ENCODE data around the gene SYF2. TPM values are rescaled to one million over a fixed set of nuclear protein-coding genes. Genes with fewer than 3 reads are reported as not detected.

The SYF2 gene
- total RNA-seq, 1 donor from 2014 or later, result 41.4 TPM

DNA sequence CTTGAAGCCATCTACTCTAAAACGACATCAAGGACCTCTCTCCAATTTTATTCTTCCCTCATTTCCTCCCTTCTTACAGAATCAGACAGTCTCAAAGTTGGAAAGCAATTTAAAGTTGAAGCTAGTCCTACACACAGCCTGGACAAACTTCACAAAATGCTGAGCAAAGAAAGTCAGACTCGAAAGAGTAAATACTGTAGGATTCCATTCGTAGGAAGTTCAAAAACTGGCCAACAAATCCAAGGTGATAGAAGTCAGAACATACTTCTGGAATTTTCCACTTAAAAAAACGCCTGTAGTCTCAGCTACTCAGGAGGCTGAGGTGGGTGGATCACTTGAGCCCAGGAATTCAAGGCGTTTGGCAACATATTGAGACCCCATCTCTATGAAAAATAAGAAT, 19.6 kb downstream of the SYF2 start:
- H3K4me3 Mint-ChIP-seq, result no peak overlapping the region
- no peaks in the 10 kb centered on the region for H3K9me3 Mint-ChIP-seq
- intact Hi-C loops (cut with micrococcal nuclease), result no loop called here
- H3K27me3 Mint-ChIP-seq (ENCODE audit: insufficient read depth), result peaks cover 9% of the 10 kb centered on the region
- H3K4me1 Mint-ChIP-seq (ENCODE audit: low read depth), result peaks cover 4% of the 10 kb centered on the region
- no peak overlapping the region for H3K27ac Mint-ChIP-seq
- H3K36me3 Mint-ChIP-seq (ENCODE audit: low read depth), result no peaks in the 10 kb centered on the region
- DNase-seq (ENCODE audit: low spot score), result no peak

DNA sequence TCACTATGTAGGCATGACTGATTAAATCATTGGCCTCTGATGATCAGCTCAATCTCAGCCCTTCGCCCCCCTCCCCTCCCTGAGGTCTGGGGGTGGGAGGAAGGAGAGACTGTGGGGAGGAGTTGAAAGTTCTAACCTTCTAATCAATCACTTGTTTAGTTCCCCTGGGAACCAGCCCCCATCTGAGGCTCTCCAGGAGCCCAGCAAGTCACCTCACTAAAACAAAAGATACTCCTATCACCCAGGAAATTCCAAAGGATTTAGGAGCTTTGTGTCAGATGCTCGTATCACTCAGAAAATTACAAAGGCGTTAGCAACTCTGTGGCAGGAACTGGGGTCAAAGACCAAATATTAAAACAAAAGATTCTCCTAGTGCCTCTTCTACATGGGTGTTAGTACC, 21.6 kb downstream of the SYF2 start:
- intact Hi-C loops (cut with micrococcal nuclease), result no loop called here
- peaks cover 19% of the 10 kb centered on the region for H3K27me3 Mint-ChIP-seq (ENCODE audit: insufficient read depth)
- H3K4me1 Mint-ChIP-seq (ENCODE audit: low read depth), result no peaks in the 10 kb centered on the region
- DNase-seq (ENCODE audit: low spot score), result no peak
- no peak overlapping the region for H3K27ac Mint-ChIP-seq
- no peaks in the 10 kb centered on the region for H3K36me3 Mint-ChIP-seq (ENCODE audit: low read depth)
- no peaks in the 10 kb centered on the region for H3K9me3 Mint-ChIP-seq
- no peak overlapping the region for H3K4me3 Mint-ChIP-seq

DNA sequence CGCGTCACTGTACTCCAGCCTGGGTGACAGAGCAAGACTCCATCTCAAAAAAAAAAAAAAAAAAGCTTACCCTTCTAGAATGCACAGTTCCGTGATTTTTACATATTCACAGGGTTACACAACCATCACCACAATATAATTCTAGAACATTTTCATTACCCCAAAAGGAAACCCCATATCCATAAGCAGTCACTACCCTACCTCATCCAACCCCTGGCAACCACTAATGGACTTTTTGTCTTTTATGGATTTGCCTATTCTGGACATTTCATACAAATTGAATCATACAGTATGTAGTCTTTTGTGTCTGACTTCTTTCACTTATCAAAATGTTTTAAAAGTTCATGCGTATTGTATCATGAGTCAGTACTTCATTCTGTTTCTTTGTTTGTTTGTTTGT, 22.8 kb downstream of the SYF2 start:
- H3K4me1 Mint-ChIP-seq (ENCODE audit: low read depth), result no peaks in the 10 kb centered on the region
- H3K4me3 Mint-ChIP-seq, result no peak overlapping the region
- no peak for DNase-seq (ENCODE audit: low spot score)
- no peaks in the 10 kb centered on the region for H3K36me3 Mint-ChIP-seq (ENCODE audit: low read depth)
- intact Hi-C loops (cut with micrococcal nuclease), result loop anchor here (5.0 kb wide), 2 partner anchors 282 to 522 kb away; no protein-coding TSS in a partner anchor
- H3K27ac Mint-ChIP-seq, result no peak overlapping the region
- no peaks in the 10 kb centered on the region for H3K9me3 Mint-ChIP-seq
- peaks cover 24% of the 10 kb centered on the region for H3K27me3 Mint-ChIP-seq (ENCODE audit: insufficient read depth)

- Mint-ChIP-seq H3K4me1 (ENCODE audit: low read depth) (no peaks in the 10 kb centered on the region), H3K27ac (no peak overlapping the region), H3K36me3 (ENCODE audit: low read depth) (no peaks in the 10 kb centered on the region), H3K4me3 (no peak overlapping the region), H3K27me3 (ENCODE audit: insufficient read depth) (peaks cover 28% of the 10 kb centered on the region), H3K9me3 (no peaks in the 10 kb centered on the region)
- intact Hi-C loops (cut with micrococcal nuclease), result loop anchor here (5.0 kb wide), 2 partner anchors 281 to 521 kb away; no protein-coding TSS in a partner anchor
- no peak for DNase-seq (ENCODE audit: low spot score)
These were observed 23.6 kb downstream of the SYF2 start for GRCh38 chr1:25208561-25209222.

DNA sequence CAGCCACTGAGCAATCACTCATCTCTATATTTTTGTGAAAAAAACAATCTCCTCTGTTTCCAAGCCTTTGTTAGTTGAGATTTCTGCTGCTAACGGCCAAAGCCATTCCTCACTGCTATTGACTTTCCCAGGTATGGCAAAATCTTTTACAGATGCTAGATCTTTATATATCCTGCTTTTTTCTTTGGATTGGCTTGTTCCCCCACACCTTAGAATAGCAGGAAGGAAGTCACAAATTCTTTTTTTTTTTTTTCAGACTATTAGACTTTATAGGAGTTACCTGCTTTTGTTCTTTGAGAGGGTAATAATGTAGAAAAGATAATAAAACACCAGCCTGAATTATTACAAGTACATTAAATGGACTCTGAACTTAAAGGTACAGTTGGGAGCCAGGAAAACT, 24.2 kb downstream of the SYF2 start:
- Mint-ChIP-seq H3K27me3 (ENCODE audit: insufficient read depth) (peaks cover 28% of the 10 kb centered on the region), H3K4me3 (no peak overlapping the region), H3K9me3 (no peaks in the 10 kb centered on the region), H3K36me3 (ENCODE audit: low read depth) (no peaks in the 10 kb centered on the region), H3K4me1 (ENCODE audit: low read depth) (no peaks in the 10 kb centered on the region), H3K27ac (no peak overlapping the region)
- DNase-seq (ENCODE audit: low spot score), result no peak
- intact Hi-C loops (cut with micrococcal nuclease), result loop anchor here (5.0 kb wide), 2 partner anchors 281 to 521 kb away; no protein-coding TSS in a partner anchor

- intact Hi-C loops (cut with micrococcal nuclease), result loop anchor here (5.0 kb wide), 2 partner anchors 279 to 519 kb away; no protein-coding TSS in a partner anchor
- no peak overlapping the region for H3K4me3 Mint-ChIP-seq
- H3K4me1 Mint-ChIP-seq (ENCODE audit: low read depth), result no peaks in the 10 kb centered on the region
- peaks cover 31% of the 10 kb centered on the region for H3K27me3 Mint-ChIP-seq (ENCODE audit: insufficient read depth)
- H3K9me3 Mint-ChIP-seq, result no peaks in the 10 kb centered on the region
- no peak for DNase-seq (ENCODE audit: low spot score)
- no peaks in the 10 kb centered on the region for H3K36me3 Mint-ChIP-seq (ENCODE audit: low read depth)
- no peak overlapping the region for H3K27ac Mint-ChIP-seq
These were observed 26.1 kb downstream of the SYF2 start for GRCh38 chr1:25206201-25206600.

GRCh38 chr1:25205786-25206185, 26.5 kb downstream of the SYF2 start:
- H3K27me3 Mint-ChIP-seq (ENCODE audit: insufficient read depth), result peaks cover 31% of the 10 kb centered on the region
- intact Hi-C loops (cut with micrococcal nuclease), result loop anchor here (1.0 to 5.0 kb wide), 3 partner anchors 278 to 518 kb away; no protein-coding TSS in a partner anchor
- H3K9me3 Mint-ChIP-seq, result no peaks in the 10 kb centered on the region
- DNase-seq (ENCODE audit: low spot score), result no peak
- H3K4me1 Mint-ChIP-seq (ENCODE audit: low read depth), result no peaks in the 10 kb centered on the region
- H3K27ac Mint-ChIP-seq, result no peak overlapping the region
- H3K4me3 Mint-ChIP-seq, result no peak overlapping the region
- no peaks in the 10 kb centered on the region for H3K36me3 Mint-ChIP-seq (ENCODE audit: low read depth)

DNA sequence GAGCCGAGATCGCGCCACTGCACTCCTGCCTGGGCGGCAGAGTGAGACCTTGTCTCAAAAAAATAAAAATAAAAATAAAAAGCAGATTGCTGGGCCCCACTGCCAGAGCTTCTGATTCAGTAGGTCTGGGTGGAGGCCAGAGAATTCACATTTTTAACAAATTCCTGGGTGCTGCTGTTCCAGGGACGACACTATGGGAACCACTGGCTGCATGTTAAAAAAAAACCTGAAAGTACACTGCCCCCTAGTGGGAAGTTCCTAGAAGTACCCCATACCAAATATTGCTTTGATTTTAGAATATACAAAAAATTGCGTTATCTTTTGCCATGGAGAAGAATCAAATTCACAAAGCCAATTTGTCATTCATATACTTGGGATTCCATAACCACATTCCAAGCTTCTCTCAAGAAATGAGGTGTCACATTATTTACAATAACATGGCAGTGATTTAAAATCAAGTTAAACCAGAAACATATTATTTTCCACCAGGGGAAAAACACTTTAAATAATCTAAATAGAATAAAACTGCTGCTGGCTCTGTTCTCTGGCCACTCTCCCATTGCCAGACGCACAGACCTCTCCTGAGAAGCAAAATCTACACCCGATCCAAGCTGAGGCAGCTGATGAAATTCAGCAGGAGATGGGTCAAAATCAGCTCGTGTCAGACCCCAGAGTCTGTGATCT, 27.4 kb downstream of the SYF2 start:
- Mint-ChIP-seq H3K27me3 (ENCODE audit: insufficient read depth) (peaks cover 26% of the 10 kb centered on the region), H3K9me3 (no peaks in the 10 kb centered on the region), H3K4me1 (ENCODE audit: low read depth) (no peaks in the 10 kb centered on the region), H3K36me3 (ENCODE audit: low read depth) (no peaks in the 10 kb centered on the region), H3K4me3 (no peak overlapping the region), H3K27ac (no peak overlapping the region)
- DNase-seq (ENCODE audit: low spot score), result no peak
- intact Hi-C loops (cut with micrococcal nuclease), result loop anchor here (1.0 to 5.0 kb wide), 4 partner anchors 88 to 518 kb away; no protein-coding TSS in a partner anchor

DNA sequence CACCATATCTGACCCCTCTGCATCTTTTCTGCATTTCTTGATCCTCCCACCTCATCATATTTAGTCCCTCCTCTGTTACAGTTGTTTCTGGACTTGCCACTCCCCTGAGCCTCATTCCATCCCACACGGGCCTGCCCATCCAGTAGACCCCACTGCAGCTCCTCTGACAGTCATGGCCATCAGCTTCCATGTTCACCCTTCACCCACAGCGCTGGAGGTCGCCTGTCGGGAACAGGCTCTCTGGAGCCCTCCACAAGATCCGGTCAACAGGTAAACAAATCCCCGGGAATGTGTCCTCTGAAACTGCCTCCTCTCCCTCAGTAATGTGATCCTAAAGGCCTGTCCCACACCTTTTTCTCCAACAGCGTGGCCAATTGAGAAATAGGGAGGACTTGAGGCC, 31.3 kb downstream of the SYF2 start:
- H3K4me3 Mint-ChIP-seq, result no peak overlapping the region
- H3K9me3 Mint-ChIP-seq, result no peaks in the 10 kb centered on the region
- no peak for DNase-seq (ENCODE audit: low spot score)
- intact Hi-C loops (cut with micrococcal nuclease), result no loop called here
- H3K4me1 Mint-ChIP-seq (ENCODE audit: low read depth), result no peaks in the 10 kb centered on the region
- H3K27ac Mint-ChIP-seq, result no peak overlapping the region
- peaks cover 27% of the 10 kb centered on the region for H3K27me3 Mint-ChIP-seq (ENCODE audit: insufficient read depth)
- H3K36me3 Mint-ChIP-seq (ENCODE audit: low read depth), result no peaks in the 10 kb centered on the region

- no peaks in the 10 kb centered on the region for H3K4me1 Mint-ChIP-seq (ENCODE audit: low read depth)
- H3K27ac Mint-ChIP-seq, result no peak overlapping the region
These were observed 32.3 kb downstream of the SYF2 start for GRCh38 chr1:25199819-25200620.

GRCh38 chr1:25198663-25199252, 33.5 kb downstream of the SYF2 start:
- H3K9me3 Mint-ChIP-seq, result no peaks in the 10 kb centered on the region
- H3K36me3 Mint-ChIP-seq (ENCODE audit: low read depth), result no peaks in the 10 kb centered on the region
- intact Hi-C loops (cut with micrococcal nuclease), result no loop called here
- no peaks in the 10 kb centered on the region for H3K4me1 Mint-ChIP-seq (ENCODE audit: low read depth)
- H3K27me3 Mint-ChIP-seq (ENCODE audit: insufficient read depth), result peaks cover 15% of the 10 kb centered on the region
- no peak overlapping the region for H3K27ac Mint-ChIP-seq
- no peak for DNase-seq (ENCODE audit: low spot score)
- no peak overlapping the region for H3K4me3 Mint-ChIP-seq

More at GRCh38 chr1:25199819-25200620, 32.3 kb downstream of the SYF2 start:
- H3K9me3 Mint-ChIP-seq, result no peaks in the 10 kb centered on the region
- DNase-seq (ENCODE audit: low spot score), result no peak
- intact Hi-C loops (cut with micrococcal nuclease), result no loop called here
- H3K36me3 Mint-ChIP-seq (ENCODE audit: low read depth), result no peaks in the 10 kb centered on the region
- H3K27me3 Mint-ChIP-seq (ENCODE audit: insufficient read depth), result peaks cover 21% of the 10 kb centered on the region
- no peak overlapping the region for H3K4me3 Mint-ChIP-seq

DNA sequence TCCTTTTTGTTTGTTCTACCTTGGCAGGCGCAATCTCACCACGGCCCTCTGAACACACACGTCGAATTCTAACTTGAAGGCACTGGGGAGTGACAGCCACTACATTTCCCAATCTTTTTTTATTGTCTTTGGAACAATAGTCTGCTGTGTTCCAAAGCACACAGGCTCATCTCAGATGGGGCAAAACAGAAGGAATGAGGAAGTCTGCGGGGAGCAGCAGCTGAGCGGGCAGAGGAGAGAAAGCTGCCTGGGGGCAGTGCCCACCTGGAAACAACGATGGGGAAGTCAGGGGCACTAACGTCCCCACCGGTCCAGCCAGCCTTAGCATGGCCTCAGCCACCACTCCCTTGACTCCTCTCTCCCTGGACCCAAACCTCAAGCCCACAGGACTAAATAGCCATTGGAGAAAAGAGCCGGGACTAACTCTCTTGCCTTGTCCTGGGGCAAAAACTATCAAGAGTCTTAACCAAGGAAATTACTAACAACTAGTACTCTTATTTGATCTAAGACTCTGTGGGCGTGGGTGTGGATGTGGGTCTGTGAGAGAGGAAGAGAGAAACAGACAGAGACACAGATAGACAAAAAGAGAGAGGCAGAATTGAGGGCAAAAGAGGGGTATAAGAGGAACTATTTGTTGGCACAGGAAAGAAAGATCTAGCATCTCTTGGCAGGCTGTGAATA, 34.2 kb downstream of the SYF2 start:
- no peaks in the 10 kb centered on the region for H3K4me1 Mint-ChIP-seq (ENCODE audit: low read depth)
- H3K27me3 Mint-ChIP-seq (ENCODE audit: insufficient read depth), result peaks cover 15% of the 10 kb centered on the region
- H3K4me3 Mint-ChIP-seq, result no peak overlapping the region
- intact Hi-C loops (cut with micrococcal nuclease), result no loop called here
- H3K27ac Mint-ChIP-seq, result no peak overlapping the region
- no peaks in the 10 kb centered on the region for H3K9me3 Mint-ChIP-seq
- DNase-seq (ENCODE audit: low spot score), result no peak
- no peaks in the 10 kb centered on the region for H3K36me3 Mint-ChIP-seq (ENCODE audit: low read depth)
